Suprapubic skin (tissue), 4 donors: Measurements from ENCODE around the gene OCEL1. TPM values are rescaled to one million over a fixed set of nuclear protein-coding genes. Genes with fewer than 3 reads are reported as not detected.

Experiments used
- DNase-seq, 2 donors: peaks; one replicate each; pipeline ENCODE4 v3.0.0-alpha.2; 2019; ENCODE audit warnings: low spot score in 2 of 2
- H3K27ac ChIP-seq: fragments of 200-600 bp; sonication (generic); one replicate; pipeline ENCODE4 v1.5.1; 2019
- H3K27me3 ChIP-seq: fragments of 200-600 bp; sonication (generic); one replicate; pipeline ENCODE4 v1.5.1; 2019
- H3K36me3 ChIP-seq: fragments of 200-600 bp; sonication (generic); one replicate; pipeline ENCODE4 v1.5.1; 2019
- H3K4me1 ChIP-seq: fragments of 200-600 bp; sonication (generic); one replicate; pipeline ENCODE4 v1.5.1; 2019
- H3K4me3 ChIP-seq: fragments of 200-600 bp; sonication (generic); one replicate; pipeline ENCODE4 v1.5.1; 2019; ENCODE audit warnings: mild to moderate bottlenecking
- H3K9me3 ChIP-seq: fragments of 200-600 bp; sonication (generic); one replicate; pipeline ENCODE4 v1.5.1; 2019
- CTCF ChIP-seq, 2 donors: fragments of 200-600 bp in 1 of 2; fragments of 450-650 bp in 1 of 2; sonication (generic) in 1 of 2; IDR thresholded peaks; one replicate each; pipeline ENCODE4 v1.5.1; 2016 to 2019; ENCODE audit warnings: antibody characterized with exemption in 2 of 2, mild to moderate bottlenecking in 1 of 2, moderate library complexity in 1 of 2
- EP300 ChIP-seq: sonication (generic); formaldehyde crosslinking; IDR thresholded peaks from one replicate; pipeline ENCODE4 v1.6.1; 2017; ENCODE audit warnings: antibody characterized with exemption
- POLR2A ChIP-seq, 2 donors: fragments of 450-650 bp; IDR thresholded peaks; one replicate each; pipeline ENCODE4 v1.6.1; 2017; ENCODE audit warnings: antibody characterized with exemption in 2 of 2, mild to moderate bottlenecking in 2 of 2, moderate library complexity in 2 of 2
- POLR2AphosphoS5 ChIP-seq, 3 donors: sonication (generic); formaldehyde crosslinking; IDR thresholded peaks; one replicate each; pipeline ENCODE4 v1.6.1; 2017; ENCODE audit warnings: antibody characterized with exemption in 3 of 3
- WGBS: methylation state at CpG from one replicate; pipeline ENCODE4 v1.1.5; 2018; 5-methylcytosine and 5-hydroxymethylcytosine counted together
- total RNA-seq, 4 donors: library from RNA; depleted of rRNA; stranded (reverse); fragments of >200 nt; gene quantifications; one replicate each; pipeline ENCODE4 v1.1.0, GENCODE V29; 2016

The OCEL1 gene
- total RNA-seq, 4 donors from 2014 or later: 2.7 to 9.7 (median 4.8) TPM

GRCh38 chr19:17205237-17206140 lies 20.5 kb upstream of the OCEL1 start:
- Histone ChIP-seq H3K4me3 (no peak overlapping the region), H3K27me3 (no peaks in the 10 kb centered on the region), H3K4me1 (no peaks in the 10 kb centered on the region), H3K36me3 (peaks cover 88% of the 10 kb centered on the region), H3K9me3 (no peaks in the 10 kb centered on the region), H3K27ac (no peak overlapping the region)
- TF ChIP-seq CTCF (IDR thresholded peaks at IDR 0.05) (peak; percentile 39 to 54), POLR2AphosphoS5 (IDR thresholded peaks at IDR 0.05) (no peak)
- WGBS: 60% methylated on average over 11 of the region's 27 CpGs
- no peak for DNase-seq

GRCh38 chr19:17206736-17207581 lies 19.1 kb upstream of the OCEL1 start:
- TF ChIP-seq POLR2A (IDR thresholded peaks at IDR 0.05) (no peak), POLR2AphosphoS5 (IDR thresholded peaks at IDR 0.05) (no peak), EP300 (no peak), CTCF (IDR thresholded peaks at IDR 0.05) (no peak)
- WGBS: 95% methylated on average over 18 of the region's 25 CpGs

GRCh38 chr19:17209126-17210036 lies 16.6 kb upstream of the OCEL1 start:
- WGBS: 74% methylated on average over 20 of the region's 28 CpGs
- peaks cover under 1% of the 10 kb centered on the region for H3K4me1 ChIP-seq
- DNase-seq: no peak
- peaks cover 72% of the 10 kb centered on the region for H3K36me3 ChIP-seq
- no peak overlapping the region for H3K4me3 ChIP-seq
- H3K9me3 ChIP-seq: no peaks in the 10 kb centered on the region
- H3K27ac ChIP-seq: no peak overlapping the region
- no peaks in the 10 kb centered on the region for H3K27me3 ChIP-seq
- TF ChIP-seq CTCF (IDR thresholded peaks at IDR 0.05) (no peak), POLR2AphosphoS5 (IDR thresholded peaks at IDR 0.05) (no peak), EP300 (no peak), POLR2A (IDR thresholded peaks at IDR 0.05) (no peak)

More at GRCh38 chr19:17206736-17207581, 19.1 kb upstream of the OCEL1 start:
- H3K9me3 ChIP-seq: no peaks in the 10 kb centered on the region
- no peak for DNase-seq
- H3K27ac ChIP-seq: no peak overlapping the region
- H3K36me3 ChIP-seq: peaks cover 88% of the 10 kb centered on the region
- H3K4me1 ChIP-seq: no peaks in the 10 kb centered on the region
- no peak overlapping the region for H3K4me3 ChIP-seq
- H3K27me3 ChIP-seq: no peaks in the 10 kb centered on the region

- H3K36me3 ChIP-seq: peaks cover 64% of the 10 kb centered on the region
- 100% methylated on average over 1 of the region's 14 CpGs for WGBS
Observed at GRCh38 chr19:17210296-17210695, 15.7 kb upstream of the OCEL1 start.

More at GRCh38 chr19:17210296-17210695, 15.7 kb upstream of the OCEL1 start:
- TF ChIP-seq CTCF (IDR thresholded peaks at IDR 0.05): no peak
- no peak for TF ChIP-seq EP300
- no peak for TF ChIP-seq POLR2A (IDR thresholded peaks at IDR 0.05)
- TF ChIP-seq POLR2AphosphoS5 (IDR thresholded peaks at IDR 0.05): no peak
- Histone ChIP-seq H3K9me3 (no peaks in the 10 kb centered on the region), H3K27ac (no peak overlapping the region), H3K4me3 (no peak overlapping the region), H3K4me1 (peaks cover 7% of the 10 kb centered on the region), H3K27me3 (no peaks in the 10 kb centered on the region)
- DNase-seq: no peak
